ENCODE results near the gene RBFOX2.

Gene RBFOX2

DNA sequence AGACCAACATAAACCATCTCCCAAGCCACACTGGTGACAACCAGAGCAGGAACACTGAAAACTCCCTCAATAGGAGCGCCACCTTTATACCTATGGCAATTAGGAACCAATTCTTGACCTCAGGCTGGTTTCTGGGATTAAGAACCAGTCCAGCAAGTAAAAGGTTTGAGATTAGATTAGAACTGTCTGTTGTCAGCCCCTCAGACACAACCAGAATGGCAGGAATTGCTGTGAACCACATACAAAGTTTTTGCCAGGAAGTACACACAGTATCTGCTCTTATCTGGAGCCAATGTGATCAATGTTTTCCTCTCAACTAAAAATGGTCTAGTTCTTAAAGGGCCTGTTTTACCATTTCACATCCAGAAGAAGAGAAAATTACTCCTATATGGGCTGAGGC, 55.2 kb downstream of the RBFOX2 start:
- TF ChIP-seq ZFX (IDR thresholded peaks at IDR 0.05; ENCODE audit: borderline replicate concordance) (no peak), CTCF (IDR thresholded peaks at IDR 0.05) (no peak)
- H3K27ac ChIP-seq: peak overlapping the region; percentile 55

DNA sequence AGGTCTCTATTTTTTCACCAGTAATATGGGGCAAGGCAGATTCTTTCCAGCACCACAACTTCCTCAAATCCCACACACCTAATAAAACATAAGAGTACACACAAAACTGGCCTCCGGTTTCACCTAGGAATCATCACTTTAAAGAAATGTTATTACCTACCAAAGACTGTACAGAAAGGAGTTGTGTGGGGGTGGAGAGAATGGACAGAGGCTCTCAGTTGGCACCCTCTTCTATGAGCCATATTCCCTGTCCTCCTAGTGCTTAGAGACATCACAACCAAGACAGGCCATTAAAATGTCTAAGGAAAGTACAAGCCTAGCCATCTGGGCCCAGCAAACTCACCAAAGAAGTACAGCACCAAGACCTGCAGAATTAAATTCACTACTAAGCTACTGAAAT, 56.1 kb downstream of the RBFOX2 start:
- no peak overlapping the region for H3K27ac ChIP-seq
- TF ChIP-seq ZFX (IDR thresholded peaks at IDR 0.05; ENCODE audit: borderline replicate concordance) (no peak), CTCF (IDR thresholded peaks at IDR 0.05) (no peak)

DNA sequence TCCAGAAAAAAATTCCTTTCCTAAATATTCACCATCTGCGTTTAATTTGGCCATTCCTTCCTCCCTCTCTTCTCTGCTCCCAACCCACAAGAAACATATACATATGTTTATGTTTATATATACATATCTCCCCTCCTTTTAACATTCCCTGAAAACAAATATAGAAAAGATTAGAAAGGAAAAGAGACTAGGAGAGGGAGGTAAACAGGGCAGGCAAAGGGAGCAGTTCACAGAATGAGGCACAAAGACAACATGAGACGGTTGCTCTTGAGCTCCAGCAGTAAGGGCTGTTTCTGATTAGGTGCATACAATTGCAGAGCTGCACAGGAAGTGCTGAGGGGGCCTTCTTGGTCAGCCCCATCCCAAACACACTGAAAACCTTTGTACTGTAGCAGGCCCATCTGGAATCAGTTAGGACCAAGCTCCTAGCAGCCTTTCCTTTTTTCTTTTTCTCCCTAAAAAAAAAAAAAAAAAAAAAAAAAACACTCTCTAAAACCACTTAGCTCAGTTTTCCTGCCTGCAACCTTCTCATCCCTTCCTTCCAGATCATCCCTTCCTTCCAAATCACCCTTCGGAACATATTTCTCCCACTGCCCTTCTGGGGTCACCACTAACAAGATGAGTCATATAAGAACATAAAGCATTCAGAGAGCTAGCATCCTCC, 57.0 kb downstream of the RBFOX2 start:
- no peak overlapping the region for H3K27ac ChIP-seq
- no peak for TF ChIP-seq ZFX (IDR thresholded peaks at IDR 0.05; ENCODE audit: borderline replicate concordance)
- no peak for TF ChIP-seq CTCF (IDR thresholded peaks at IDR 0.05)

- TF ChIP-seq ZFX (IDR thresholded peaks at IDR 0.05; ENCODE audit: borderline replicate concordance): no peak
- TF ChIP-seq CTCF (IDR thresholded peaks at IDR 0.05): no peak
- H3K27ac ChIP-seq: no peak overlapping the region
Measured at GRCh38 chr22:35970616-35971455, 57.8 kb downstream of the RBFOX2 start.

DNA sequence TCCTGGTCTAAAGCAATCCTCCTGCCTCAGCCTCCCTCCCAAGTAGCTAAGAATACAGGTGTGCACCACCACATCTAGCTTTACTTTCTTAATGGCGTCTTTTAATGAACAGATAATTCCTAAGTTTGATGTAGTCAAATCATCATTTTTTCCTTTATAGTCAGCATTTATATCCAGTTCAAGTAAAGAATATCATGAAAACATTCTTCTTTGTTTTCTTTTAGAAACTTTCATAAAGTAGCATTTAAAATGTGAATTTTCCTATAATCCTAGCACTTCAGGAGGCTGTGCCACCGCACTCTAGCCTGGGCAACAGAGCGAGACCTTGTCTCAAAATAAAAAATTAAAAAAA, 61.6 kb downstream of the RBFOX2 start:
- no peak for TF ChIP-seq CTCF (IDR thresholded peaks at IDR 0.05)
- H3K27ac ChIP-seq: no peak overlapping the region

GRCh38 chr22:35966314-35967045, 62.1 kb downstream of the RBFOX2 start:
- TF ChIP-seq CTCF (IDR thresholded peaks at IDR 0.05) (no peak), ZFX (IDR thresholded peaks at IDR 0.05; ENCODE audit: borderline replicate concordance) (no peak)
- H3K27ac ChIP-seq: no peak overlapping the region
